ENCODE measurements around the gene ANKHD1. TPM values are rescaled to one million over a fixed set of nuclear protein-coding genes. Genes with fewer than 3 reads are reported as not detected.

Gene ANKHD1
- total and polyA plus RNA-seq, 9 of the 15 experiments (the other 6 are each of a cell fraction or from before 2014, with no cell fraction given) = 38.9 to 138 (median 78.7) TPM

- no peaks in the 10 kb centered on the region for H3K27me3 ChIP-seq (ENCODE audit: control insufficient read depth in 2 of 2, insufficient read depth in 2 of 2, low read length in 2 of 2)
- no peaks in the 10 kb centered on the region for H4K20me1 ChIP-seq (replicated peaks; ENCODE audit: control insufficient read depth, insufficient read depth, low read length)
- intact Hi-C loops (cut with micrococcal nuclease) = no loop called here
- H3K36me3 ChIP-seq (ENCODE audit: control insufficient read depth, insufficient read depth, low read length) = no peaks in the 10 kb centered on the region
- no peak overlapping the region for H3K4me3 ChIP-seq
- ChIA-PET POLR2A (interaction anchor here (0.7 to 1.6 kb wide), 2 partner anchors 12 to 170 kb away, joined by 3 to 4 read pairs; no protein-coding TSS in a partner anchor), CTCF (ENCODE audit: low intra/inter-chr PET ratio) (no interaction called here)
- DNase-seq (ENCODE audit: extremely low read depth in 1 of 4, low spot score in 3 of 4) (no peak), ATAC-seq (no peak), FAIRE-seq (no peak)
- H3K9me3 ChIP-seq (replicated peaks; ENCODE audit: control insufficient read depth, insufficient read depth, low read depth, low read length) = no peaks in the 10 kb centered on the region
- H3K27ac ChIP-seq (ENCODE audit: extremely low read depth, low read depth, low read length) = no peak overlapping the region
- in situ Hi-C loops (cut with MboI) = no loop called here
- H3K4me1 ChIP-seq (replicated peaks in 1 of 2; ENCODE audit: control insufficient read depth in 2 of 2, insufficient read depth in 2 of 2, low read length in 2 of 2) = peaks cover 0 to 2% of the 10 kb centered on the region in 2 experiments; a peak in 1 of 5 replicates
- WGBS (ENCODE audit: insufficient coverage, low coverage, missing lambda C conversion rate) = 37% methylated on average over 4 of the region's 4 CpGs
- no TSS peak for BruUV-seq (replicated peaks)
- no peak overlapping the region for H2AFZ ChIP-seq (ENCODE audit: low read depth, low read length)
- TF ChIP-seq HINFP (tag; conservative IDR thresholded peaks at IDR 0.05; ENCODE audit: low read depth) (no peak), ZNF174 (CRISPR knock-in tag; IDR thresholded peaks at IDR 0.05) (no peak), BRF1 (IDR thresholded peaks at IDR 0.05; ENCODE audit: borderline replicate concordance, extremely low read depth, insufficient read length) (no peak), XRCC4 (IDR thresholded peaks at IDR 0.05; ENCODE audit: extremely low read depth, insufficient read depth, insufficient read length) (no peak), MBD2 (IDR thresholded peaks at IDR 0.05; ENCODE audit: borderline replicate concordance, low read depth) (no peak), TEAD4 (IDR thresholded peaks at IDR 0.05; ENCODE audit: low read length) (no peak), TEAD4 (CRISPR knock-in tag; IDR thresholded peaks at IDR 0.05; ENCODE audit: borderline replicate concordance) (no peak), ZNF121 (CRISPR knock-in tag; conservative IDR thresholded peaks at IDR 0.05) (peak; percentile 17)
- TF ChIP-seq, protein P1, sequence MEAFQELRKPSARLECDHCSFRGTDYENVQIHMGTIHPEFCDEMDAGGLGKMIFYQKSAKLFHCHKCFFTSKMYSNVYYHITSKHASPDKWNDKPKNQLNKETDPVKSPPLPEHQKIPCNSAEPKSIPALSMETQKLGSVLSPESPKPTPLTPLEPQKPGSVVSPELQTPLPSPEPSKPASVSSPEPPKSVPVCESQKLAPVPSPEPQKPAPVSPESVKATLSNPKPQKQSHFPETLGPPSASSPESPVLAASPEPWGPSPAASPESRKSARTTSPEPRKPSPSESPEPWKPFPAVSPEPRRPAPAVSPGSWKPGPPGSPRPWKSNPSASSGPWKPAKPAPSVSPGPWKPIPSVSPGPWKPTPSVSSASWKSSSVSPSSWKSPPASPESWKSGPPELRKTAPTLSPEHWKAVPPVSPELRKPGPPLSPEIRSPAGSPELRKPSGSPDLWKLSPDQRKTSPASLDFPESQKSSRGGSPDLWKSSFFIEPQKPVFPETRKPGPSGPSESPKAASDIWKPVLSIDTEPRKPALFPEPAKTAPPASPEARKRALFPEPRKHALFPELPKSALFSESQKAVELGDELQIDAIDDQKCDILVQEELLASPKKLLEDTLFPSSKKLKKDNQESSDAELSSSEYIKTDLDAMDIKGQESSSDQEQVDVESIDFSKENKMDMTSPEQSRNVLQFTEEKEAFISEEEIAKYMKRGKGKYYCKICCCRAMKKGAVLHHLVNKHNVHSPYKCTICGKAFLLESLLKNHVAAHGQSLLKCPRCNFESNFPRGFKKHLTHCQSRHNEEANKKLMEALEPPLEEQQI (IDR thresholded peaks at IDR 0.05) = no peak
- H3K9ac ChIP-seq (ENCODE audit: insufficient read depth in 1 of 2, low read depth in 2 of 2, low read length in 2 of 2) = no peak overlapping the region
- no peaks in the 10 kb centered on the region for H3K79me2 ChIP-seq (ENCODE audit: control insufficient read depth, insufficient read depth, low read length)
- no peak overlapping the region for H3K4me2 ChIP-seq (ENCODE audit: insufficient read depth, low read length)
- no peaks in the 10 kb centered on the region for H3K9me1 ChIP-seq (ENCODE audit: control insufficient read depth, insufficient read depth, low read length)
These were observed 20.3 kb upstream of the ANKHD1 start for GRCh38 chr5:140381351-140381750.
